Activated T-helper 1 cell treated with anti-CD3 and anti-CD28 coated beads, Interleukin-2, amount 50 U/mL, for 16 hours (primary cell): ENCODE measurements around the gene CDKN2AIPNL.
"Not testable (repeated sequence)": the region's sequence is repeated elsewhere in the genome, so short reads cannot be mapped to it uniquely, and the experiment has no call there.

ENCODE experiments used
- DNase-seq, 2 donors: peaks; one replicate each; pipeline ENCODE4 v3.0.0-alpha.2; 2020; ENCODE audit warnings: low read depth in 1 of 2, low spot score in 1 of 2

The CDKN2AIPNL gene

DNA sequence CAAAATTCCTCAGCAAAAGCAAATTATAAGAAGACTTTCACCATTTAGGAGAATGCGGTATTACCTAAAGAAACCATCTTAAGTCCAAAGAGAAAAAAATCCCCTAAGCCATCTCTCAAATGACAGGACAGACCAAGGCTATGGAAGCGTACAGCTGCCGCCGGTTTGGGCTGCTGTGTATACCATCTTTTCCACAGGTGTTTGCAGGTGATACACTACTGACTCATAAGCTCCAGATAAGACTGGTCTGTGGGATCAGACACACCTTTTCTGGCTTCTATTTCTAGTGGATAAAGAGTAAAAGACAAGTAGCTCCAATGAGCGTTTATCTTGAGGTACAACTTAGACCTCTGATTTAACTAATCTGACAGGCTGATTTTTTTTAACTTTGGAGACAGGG is 7.7 kb downstream of the CDKN2AIPNL start:
- no peak for DNase-seq

DNA sequence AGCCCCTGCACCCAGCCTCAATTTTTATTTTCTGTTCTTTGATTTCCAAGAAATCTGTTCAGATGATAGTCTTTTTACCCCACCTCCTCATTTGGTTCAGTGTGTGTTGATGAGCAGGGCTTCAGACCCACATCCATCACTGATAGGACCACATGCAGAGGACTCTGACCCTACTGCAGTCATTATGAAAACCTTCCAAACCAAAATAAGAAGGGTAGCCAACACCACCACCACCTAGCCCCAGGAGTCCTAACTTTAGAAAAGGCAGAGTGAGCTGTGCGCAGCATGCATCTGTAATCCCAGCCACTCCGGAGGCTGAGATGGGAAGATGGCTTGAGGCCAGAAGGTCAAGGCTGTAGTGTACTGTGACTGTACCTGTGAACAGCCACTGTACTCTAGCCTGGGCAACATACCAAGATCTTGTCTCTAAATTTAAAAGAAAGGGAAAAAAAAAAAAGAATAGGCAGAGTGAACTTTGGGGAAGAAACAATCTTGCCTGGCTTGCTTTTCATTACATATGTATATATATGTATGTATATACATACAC is 13.0 kb downstream of the CDKN2AIPNL start:
- no peak for DNase-seq

DNA sequence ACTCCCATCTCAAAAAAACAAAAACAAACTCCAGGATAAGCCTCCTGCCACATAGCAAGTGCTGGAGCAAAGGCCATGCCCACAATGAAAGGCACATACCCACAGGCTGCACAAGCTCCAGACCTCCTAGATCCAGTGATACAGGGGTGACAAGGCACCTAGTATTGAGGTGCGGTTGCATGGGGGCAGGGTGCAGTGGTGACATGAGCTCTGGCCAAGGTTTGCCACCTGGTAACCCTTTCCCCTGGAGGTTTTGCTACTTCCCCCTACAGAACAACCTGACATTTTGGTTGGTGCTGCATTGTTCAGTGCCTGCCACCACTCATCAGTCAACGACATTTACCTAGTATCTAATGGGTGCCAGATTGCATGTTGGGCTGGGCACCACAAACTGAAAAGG is 14.5 kb downstream of the CDKN2AIPNL start:
- no peak for DNase-seq

DNA sequence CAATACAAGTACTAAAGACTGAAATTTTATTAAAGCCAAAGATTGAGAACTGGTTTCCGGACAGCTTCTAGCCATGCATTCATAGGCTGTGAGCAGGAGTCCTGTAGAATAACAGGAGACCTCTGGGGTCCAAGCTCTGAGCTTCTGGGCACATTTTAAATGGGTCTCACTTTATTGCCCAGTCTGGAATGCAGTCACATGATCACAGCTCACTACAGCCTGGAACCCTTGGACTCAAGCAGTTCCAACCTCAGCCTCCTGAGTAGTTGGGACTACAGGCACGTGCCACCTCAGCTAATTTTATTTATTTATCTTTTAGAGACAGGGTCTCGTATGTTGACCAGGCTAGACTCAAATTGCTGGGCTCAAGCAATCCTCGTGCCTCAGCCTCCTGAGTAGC is 15.4 kb downstream of the CDKN2AIPNL start:
- no peak for DNase-seq

DNA sequence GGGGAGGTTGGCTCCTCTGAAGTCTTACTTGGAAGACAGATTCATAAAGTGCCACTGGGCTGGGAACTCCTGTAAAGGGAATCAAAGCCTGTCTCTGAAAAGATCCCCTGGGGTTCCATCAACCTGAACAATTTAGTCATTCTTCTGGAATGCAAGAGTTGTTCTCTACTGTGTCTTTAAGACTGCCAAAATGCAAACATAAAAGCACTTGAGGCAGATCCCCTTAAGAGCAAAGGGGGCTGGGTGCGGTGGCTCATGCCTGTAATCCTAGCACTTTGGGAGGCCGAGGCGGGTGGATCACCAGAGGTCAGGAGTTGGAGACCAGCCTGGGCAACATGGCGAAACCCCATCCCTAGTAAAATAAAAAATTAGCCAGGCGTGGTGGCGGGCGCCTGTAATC is 16.7 kb downstream of the CDKN2AIPNL start:
- DNase-seq = no peak

DNA sequence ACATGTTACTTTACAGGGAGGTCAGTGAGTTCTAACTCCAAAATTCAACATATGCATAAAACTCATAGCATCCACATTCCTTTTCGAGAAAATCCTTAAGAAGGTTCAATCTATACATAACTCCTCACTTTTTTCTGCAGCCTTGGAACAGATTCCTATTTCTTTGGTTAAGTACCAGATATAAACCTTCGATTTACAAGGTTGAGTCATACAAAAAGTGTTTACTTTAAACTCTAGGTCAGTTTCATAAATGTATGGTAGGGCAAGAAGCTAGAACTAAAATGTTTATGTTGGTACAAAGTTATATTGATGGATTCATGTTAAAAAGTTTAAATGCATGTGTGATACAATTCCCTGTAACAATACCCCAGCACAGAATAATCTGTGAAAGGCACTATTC is 19.4 kb downstream of the CDKN2AIPNL start:
- DNase-seq = no peak

DNA sequence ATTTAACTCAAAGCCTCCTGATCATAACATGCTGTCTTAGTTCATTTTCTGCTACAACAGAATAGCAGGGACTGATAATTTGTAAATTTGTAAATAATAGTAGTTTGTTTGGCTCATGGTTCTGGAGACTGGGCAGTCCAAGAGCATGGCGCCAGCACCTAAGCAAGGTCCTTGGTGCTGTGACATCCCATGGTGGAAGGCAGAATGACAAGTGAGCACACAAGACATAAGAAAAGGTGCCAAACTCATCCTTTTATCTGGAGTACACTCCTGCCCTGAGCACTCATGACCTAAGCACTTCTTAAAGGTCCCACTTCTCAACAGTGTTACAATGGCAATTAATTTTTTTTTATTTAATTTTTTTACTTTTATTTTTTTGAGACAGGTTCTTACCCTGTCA is 24.2 kb downstream of the CDKN2AIPNL start:
- DNase-seq = no peak

DNA sequence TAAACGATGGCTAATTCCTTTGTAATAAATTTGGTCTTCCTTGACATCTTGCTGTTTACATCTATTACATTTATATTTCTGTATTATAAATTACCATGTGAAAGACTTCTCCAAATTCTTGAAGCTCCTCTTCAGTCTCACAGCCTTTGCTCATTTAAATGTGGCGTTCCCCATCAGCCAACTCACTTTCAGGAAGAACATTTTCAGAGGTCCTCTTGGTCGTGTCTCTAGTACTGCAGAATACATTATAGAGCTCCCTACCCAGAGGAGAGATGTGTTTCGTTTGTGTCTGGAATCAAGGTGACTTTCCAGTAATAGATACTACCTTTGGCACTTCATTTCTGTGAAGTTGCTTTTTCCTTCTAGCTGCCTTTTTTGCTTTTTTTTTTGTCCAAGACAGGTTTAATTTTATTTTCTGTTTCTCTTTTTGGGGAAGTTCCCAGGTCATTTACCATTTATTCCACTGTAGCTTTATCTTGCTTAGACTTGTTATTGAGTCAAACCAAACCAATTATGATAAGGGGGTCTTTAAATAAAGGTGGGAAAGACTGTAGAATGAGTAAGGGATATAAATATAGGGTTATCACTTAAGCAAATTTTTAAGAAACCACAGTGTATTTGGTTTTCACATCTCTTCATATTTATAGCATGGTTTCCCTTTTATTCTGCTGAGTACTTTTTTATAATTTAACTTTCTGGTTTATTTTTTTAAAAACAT is 27.5 kb downstream of the CDKN2AIPNL start:
- DNase-seq = no peak

DNA sequence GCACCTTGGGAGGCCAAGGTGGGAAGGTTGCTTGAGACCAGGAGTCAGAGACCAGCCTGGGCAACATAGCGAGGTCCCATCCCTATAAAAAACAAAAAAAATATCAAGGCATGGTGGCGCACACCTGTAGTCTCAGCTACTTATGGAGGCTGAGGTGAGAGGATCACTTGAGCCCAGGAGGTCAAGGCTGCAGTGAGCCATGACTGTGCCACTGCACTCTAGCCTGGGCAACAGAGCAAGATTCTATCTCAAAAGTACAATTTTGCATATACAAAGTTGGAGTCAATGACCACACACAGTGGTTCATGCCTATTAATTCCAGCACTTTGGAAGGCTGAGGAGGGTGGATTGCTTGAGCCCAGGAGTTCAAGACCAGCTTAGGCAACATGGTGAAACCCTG is 29.5 kb downstream of the CDKN2AIPNL start:
- DNase-seq = not testable (repeated sequence)

DNA sequence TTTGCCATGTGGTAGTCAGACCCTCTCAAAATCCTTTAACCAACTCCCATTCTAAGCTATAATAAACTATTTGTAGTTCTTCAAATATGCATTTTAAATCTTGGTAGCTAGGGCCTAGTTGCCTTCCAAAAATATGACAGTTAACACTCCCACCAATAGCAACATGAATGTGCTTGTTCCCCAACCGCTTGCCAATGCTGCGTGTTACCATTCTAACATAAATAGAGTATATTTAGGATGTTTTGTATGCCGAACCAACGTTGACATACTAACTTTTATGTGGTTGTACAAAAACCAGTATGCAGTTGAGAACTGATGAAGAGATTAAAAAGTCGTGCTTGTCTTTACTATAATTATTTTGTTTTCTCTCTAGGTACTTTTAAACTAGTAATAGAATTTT is 31.3 kb downstream of the CDKN2AIPNL start:
- no peak for DNase-seq

DNA sequence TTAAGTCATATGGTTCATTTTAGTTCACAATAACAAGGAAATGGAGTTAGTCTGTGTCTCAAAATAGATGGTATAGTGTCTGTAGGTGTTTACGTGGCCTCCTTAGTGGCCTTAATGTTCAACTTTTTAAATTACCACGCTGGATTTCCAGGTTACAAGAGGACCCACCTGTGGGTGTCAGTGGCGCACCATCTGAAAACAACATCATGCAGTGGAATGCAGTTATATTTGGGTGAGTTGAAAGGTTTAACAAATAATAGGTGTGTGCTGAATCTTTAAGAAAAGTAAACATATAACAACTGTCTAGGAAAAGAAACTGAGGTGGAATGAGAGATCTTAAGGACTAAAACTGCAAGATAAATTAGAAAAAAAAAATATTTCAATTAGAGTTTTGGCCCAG is 37.4 kb downstream of the CDKN2AIPNL start:
- DNase-seq = no peak

DNA sequence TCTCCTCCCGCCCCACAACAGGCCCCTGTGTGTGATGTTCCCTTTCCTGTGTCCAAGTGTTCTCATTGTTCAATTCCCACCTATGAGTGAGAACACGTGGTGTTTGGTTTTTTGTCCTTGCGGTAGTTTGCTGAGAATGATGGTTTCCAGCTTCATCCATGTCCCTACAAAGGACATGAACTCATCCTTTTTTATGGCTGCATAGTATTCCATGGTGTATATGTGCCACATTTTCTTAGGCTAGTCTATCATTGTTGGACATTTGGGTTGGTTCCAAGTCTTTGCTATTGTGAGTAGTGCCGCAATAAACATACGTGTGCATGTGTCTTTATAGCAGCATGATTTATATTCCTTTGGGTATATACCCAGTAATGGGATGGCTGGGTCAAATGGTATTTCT is 38.0 kb downstream of the CDKN2AIPNL start:
- not testable (repeated sequence) for DNase-seq

DNA sequence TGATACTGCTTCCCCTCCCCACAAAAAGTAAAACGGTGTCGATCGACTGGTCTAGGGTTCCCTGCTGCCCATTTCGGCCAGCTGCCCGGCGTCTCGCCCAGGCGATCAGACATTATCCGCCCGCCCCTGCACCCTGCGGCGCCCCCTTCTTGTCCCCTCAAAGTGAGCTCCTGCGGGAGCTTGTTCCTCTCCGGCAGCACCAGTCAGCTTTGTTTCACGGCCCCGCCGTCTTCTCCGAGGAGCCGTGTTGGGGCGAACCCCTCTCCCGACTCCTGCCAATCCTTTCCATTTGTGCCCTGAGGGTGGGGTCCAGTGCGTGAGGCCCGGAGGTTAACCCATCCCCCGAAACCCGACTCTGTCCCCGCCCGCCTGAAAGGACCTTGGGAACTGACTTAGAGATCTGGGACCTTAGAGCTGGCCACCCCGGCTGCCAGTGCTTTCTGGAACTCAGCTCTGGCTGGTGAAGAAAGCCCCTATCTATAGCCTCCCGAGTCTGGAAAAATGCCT is 39.8 kb downstream of the CDKN2AIPNL start:
- DNase-seq = peak; percentile 8 to 19

DNA sequence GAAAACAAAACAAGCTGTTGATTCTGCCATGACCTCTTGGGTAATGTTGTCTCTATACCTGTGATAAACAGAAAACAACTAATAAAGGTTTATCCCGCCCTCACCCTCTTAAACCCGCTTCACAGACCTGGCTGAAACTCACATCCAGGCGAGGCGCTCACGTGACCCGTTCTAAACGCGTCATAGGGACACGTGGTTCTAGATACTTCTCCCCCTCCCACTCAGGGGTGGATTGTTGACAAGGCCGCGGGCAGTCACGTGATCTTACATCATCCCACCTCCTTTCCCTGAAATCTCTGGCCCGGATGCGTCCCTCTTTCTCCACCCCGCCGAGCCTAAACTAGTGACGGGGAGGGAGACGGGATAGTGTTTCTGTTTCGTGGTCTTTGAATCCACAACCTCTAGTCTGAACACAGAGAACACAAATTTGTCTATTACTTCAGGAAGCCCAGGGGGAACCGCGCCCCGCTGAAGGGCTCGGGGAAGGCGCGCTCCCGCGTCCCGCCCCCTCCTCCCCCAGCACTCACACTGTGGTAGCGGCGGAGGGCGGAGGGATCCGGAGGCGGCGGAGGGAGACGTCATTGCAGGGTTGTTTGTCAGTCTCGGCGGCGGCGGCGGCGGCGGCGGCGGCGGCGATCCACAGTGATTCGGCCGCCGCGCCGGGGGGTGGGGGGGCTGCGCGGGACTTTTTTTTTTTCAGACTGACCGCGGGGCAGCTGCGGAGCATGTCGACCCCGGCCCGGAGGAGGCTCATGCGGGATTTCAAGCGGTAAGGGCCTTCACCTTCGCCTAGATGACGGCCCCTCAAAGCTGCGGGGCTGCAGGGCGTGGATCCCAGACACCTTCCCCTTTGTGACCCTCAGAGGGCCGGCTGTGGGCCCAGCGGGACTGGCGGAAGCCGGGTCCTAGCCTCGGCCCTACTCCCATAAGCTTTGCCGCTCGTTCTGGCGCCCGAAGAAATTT is 40.5 kb downstream of the CDKN2AIPNL start, which contains the start of gene UBE2B:
TSS of gene UBE2B (plus strand) at position 699 of the 963 bp plus-strand sequence. CDS start at position 726, 27 bp downstream.
- DNase-seq = peak; percentile 93 to 98

DNA sequence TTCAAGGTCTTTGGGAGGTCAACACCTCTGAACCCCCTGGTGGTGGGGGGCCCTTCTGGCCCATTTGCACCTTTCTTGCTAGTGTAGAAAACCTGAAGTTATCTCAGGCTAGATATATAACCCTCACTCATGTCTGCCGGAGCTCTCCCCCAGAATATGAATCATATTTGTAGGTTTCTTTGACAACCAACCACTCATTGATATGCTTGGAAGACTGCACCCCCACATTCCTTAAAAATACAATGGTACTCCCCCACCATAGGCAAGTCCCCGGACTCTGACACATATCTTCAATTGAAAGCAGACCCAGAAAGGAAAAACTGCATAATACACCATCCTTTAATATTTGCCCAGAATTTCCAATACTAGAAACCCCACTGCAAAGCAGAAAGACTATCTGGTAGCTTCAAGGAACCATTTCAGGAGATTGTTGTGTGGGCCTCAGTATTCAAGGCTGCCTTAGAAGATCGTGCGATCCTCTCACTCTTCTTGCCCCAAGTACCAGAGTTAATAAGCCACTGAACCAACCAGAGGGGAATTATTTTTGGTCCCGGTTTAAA is 41.3 kb downstream of the CDKN2AIPNL start:
- no peak for DNase-seq

DNA sequence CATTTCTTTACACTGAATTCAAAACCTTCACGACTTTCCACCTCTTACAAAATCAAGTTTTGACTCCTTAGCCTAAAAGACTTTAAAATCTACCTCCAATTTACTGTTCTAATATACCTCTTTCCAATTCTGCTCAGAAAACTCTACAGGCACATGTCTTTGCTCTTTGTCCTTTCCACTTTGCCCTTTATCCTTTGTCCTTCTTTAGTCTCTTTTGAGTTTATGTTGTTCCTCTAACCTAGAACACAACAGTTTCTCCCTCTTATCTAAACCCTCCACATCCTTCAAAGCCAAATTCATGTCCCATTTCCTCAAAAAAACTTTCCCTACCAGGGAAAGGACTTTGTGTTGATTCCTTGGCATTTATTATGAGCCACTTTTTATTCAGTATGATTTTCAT is 46.1 kb downstream of the CDKN2AIPNL start:
- DNase-seq = no peak

DNA sequence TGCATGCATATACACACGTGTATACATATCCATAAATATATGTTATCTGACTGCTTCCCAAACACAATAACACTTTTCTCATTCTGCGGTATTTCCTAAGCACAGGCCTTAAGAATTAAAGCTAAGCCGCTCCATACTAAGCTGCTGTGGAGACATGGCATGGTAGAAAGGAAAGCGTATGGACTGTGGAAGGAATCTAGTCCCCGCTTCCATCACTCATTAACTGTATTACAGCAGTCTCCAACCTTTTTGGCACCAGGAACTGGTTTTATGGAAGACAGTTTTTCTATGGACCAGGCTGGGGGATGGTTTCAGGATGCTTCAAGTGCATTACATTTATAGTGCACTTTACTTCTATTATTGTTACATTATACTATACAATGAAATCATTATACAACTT is 56.0 kb downstream of the CDKN2AIPNL start:
- DNase-seq = no peak
